Astrocyte of the spinal cord (primary cell): ENCODE measurements around the gene PSMD13.
"Not testable (repeated sequence)": the region's sequence is repeated elsewhere in the genome, so short reads cannot be mapped to it uniquely, and the experiment has no call there.

Source experiments
- DNase-seq: peaks from one replicate; pipeline ENCODE4 v3.0.0; 2011; ENCODE audit warnings: low read depth, low spot score
- H3K4me3 ChIP-seq: 2 replicates; pipeline ENCODE4 v1.5.1; 2011; ENCODE audit warnings: low read depth, mild to moderate bottlenecking, low read length, moderate library complexity
- CTCF ChIP-seq: IDR thresholded peaks from 2 replicates; pipeline ENCODE4 v1.5.1; 2012; ENCODE audit warnings: low read depth, mild to moderate bottlenecking, low read length, inconsistent platforms
- in situ Hi-C: cut with HindIII; loops from 2 replicates; pipeline ENCODE4 v1.10.0; 2017; ENCODE audit warnings: low sequenced_read_pairs

The PSMD13 gene

GRCh38 chr11:213111-213510 is 23.7 kb upstream of the PSMD13 start:
- DNase-seq = no peak
- H3K4me3 ChIP-seq = no peak overlapping the region
- no peak for TF ChIP-seq CTCF
- in situ Hi-C loops = no loop called here

- no peak overlapping the region for H3K4me3 ChIP-seq
- no peak for DNase-seq
- TF ChIP-seq CTCF = no peak
- in situ Hi-C loops = no loop called here
These were observed 22.7 kb upstream of the PSMD13 start for GRCh38 chr11:214083-214482.

GRCh38 chr11:215581-216037 is 21.2 kb upstream of the PSMD13 start:
- in situ Hi-C loops = no loop called here
- no peak for DNase-seq
- no peak for TF ChIP-seq CTCF
- H3K4me3 ChIP-seq = no peak overlapping the region

DNA sequence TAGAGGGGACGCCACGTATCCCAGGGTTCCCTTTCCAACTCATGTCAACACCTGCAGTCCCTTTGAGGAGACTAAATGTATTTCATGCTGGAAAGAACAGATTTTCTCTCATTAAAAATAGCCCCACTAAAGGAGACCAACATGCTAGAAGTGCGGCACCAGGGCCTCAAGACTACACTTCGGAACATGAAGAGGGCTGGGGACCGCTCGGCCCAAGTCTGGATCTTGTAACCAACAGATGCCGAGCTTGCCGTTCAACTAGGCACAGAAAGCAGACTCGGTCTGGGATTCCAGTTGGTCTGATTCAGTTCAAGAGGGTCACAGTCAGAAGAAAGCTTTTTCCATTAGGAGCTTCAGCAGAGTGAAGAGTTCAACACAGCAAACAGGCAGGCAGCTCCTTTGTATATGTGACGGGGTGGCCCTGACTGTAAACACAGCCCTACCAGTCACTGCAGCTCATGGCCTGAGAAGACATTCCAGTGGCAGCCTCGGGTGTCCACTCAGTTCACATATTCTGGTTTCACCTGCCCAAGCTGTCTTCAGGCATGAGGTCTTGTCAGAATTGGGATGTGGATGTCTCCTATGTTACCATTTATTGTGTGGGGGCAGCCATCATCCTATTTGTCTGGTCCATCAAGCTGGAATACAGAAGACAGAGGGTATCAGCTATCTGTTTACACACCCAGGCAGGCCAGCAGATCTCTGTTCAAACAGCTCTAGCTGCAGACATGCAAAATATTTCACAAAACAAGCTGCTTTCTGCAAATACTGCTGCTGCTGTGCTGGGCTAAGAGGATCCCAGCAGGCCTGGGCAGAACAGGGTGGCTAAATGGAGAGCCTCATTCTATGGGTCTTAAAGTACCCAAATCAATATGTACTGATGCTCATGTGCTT is 20.4 kb upstream of the PSMD13 start:
- no peak for DNase-seq
- in situ Hi-C loops = no loop called here
- no peak for TF ChIP-seq CTCF
- no peak overlapping the region for H3K4me3 ChIP-seq

DNA sequence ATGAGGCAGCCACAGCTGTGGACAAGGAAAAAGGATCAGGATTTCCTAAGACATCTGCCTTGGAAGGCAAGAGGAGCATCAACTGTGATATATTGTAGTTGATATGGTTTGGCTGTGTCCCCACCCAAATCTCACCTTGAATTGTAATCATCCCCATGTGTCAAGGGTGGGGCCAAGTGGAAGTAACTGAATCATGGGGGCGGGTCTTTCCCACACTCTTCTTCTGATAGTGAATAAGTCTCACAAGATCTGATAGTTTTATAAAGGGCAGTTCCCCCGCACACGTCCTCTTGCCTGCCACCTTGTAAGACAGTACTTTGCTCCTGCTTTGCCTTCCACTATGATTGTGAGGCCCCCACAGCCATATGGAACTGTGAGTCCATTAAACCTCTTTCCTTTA is 19.1 kb upstream of the PSMD13 start:
- no peak for TF ChIP-seq CTCF
- in situ Hi-C loops = no loop called here
- no peak for DNase-seq
- H3K4me3 ChIP-seq = no peak overlapping the region

DNA sequence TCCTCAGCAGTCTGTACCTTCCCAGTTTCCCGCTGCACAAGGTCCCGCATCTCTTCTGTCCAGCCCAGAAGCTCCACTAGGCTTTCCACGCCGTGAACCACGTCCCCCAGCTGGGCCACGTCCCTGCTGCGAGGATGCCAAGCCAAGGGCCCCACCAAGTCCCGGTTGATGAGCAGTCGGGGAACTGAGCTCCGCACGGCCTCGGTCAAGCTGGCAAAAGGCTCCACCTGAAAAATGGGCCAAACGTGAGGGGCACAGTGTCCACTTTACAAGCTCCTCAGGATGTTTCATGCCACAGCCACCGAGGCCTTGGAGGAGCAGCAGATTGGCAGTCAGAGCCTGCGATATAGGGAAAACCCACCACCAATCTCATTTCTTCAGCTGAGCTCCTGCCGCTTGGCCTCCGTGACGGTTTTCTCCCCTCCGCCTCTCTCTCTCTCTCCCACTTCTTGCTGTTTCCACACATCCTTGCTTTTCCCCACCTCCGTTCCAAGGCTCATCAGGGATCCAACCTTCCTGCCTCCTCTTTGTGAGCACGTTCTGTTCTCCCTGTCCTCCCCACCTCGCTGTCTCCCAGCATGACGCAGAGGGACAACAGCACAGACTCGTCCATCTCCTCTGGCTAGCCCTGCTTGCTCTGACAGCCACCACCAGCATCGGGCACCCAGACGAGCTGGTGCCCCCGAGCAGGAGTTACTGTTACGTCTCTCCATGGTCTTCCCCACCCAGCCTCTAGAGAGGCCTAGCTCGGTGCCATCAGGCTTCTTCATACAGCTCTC is 17.8 kb upstream of the PSMD13 start:
- H3K4me3 ChIP-seq = no peak overlapping the region
- no peak for DNase-seq
- no peak for TF ChIP-seq CTCF
- in situ Hi-C loops = no loop called here

DNA sequence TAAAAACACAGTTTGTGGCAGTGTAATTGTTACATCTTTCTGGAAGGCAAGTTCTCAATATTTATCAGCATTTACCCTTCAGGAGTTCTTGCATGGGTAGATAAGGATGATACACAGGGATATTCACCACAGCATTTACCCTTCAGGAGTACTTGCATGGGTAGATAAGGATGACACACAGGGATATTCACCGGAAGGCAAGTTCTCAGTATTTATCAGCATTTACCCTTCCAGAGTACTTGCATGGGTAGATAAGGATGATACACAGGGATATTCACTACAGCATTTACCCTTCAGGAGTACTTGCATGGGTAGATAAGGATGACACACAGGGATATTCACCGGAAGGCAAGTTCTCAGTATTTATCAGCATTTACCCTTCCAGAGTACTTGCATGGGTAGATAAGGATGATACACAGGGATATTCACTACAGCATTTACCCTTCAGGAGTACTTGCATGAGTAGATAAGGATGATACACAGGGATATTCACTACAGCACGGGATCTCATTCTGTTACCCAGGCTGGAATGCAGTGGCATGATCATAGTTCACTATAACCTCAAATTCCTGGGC is 16.0 kb upstream of the PSMD13 start:
- H3K4me3 ChIP-seq, in situ Hi-C loops, DNase-seq: not testable (repeated sequence)
